Endothelial cell of umbilical vein (primary cell): ENCODE measurements around the gene AMD1. TPM values are rescaled to one million over a fixed set of nuclear protein-coding genes. Genes with fewer than 3 reads are reported as not detected.

Source experiments
- BruUV-seq: library from RNA; stranded (reverse); fragments of 400-500 nt; replicated peaks from 2 replicates; lab custom pipeline; 2021; lab: Mats Ljungman, UMichigan
- CTCF ChIA-PET: fragments of 300-600, 350-600 bp; sonication (Branson Sonifier 250); formaldehyde crosslinking; loops from one replicate; lab custom pipeline; 2021; ENCODE audit warnings: antibody characterized with exemption, inconsistent platforms; lab: Charles Lee
- POLR2A ChIA-PET: fragments of 300-600, 350-600 bp; sonication (Branson Sonifier 250); formaldehyde crosslinking; loops from one replicate; lab custom pipeline; 2021; ENCODE audit warnings: antibody characterized with exemption, inconsistent platforms; lab: Charles Lee
- DNase-seq: peaks from one replicate; pipeline ENCODE4 v3.0.0-alpha.2; 2011; ENCODE audit warnings: low read depth, low spot score
- FAIRE-seq: peaks from 2 replicates; lab custom pipeline; 2011; peaks lifted over from hg19 to GRCh38; lab: Jason Lieb, UNC
- H2AFZ ChIP-seq: 2 replicates; pipeline ENCODE4 v1.6.0; 2012; ENCODE audit warnings: low read depth, low read length, control low read depth, inconsistent platforms
- H3K27ac ChIP-seq: 2 replicates; pipeline ENCODE4 v1.5.1; 2011; ENCODE audit warnings: low read depth, mild to moderate bottlenecking, control low read depth, low read length, moderate library complexity; ENCODE audit not compliant: insufficient read depth
- H3K27me3 ChIP-seq, 2 experiments: 2 replicates each; pipeline versions ENCODE4 v1.6.0 to v1.6.1; 2011; ENCODE audit warnings: low read length in 2 of 2, mixed read lengths in 1 of 2; ENCODE audit not compliant: control insufficient read depth in 2 of 2, insufficient read depth in 2 of 2
- H3K36me3 ChIP-seq, 2 experiments: 2 replicates in 1 of 2; 3 replicates in 1 of 2; pipeline ENCODE4 v1.5.1; 2011; ENCODE audit warnings: low read length in 2 of 2, mild to moderate bottlenecking in 1 of 2, moderate library complexity in 1 of 2; ENCODE audit not compliant: control insufficient read depth in 2 of 2, insufficient read depth in 2 of 2; ENCODE audit errors: extremely low read depth in 1 of 2
- H3K4me1 ChIP-seq: 3 replicates; pipeline ENCODE4 v1.5.1; 2011; ENCODE audit warnings: mild to moderate bottlenecking, low read length; ENCODE audit not compliant: control insufficient read depth, insufficient read depth; ENCODE audit errors: extremely low read depth
- H3K4me2 ChIP-seq: 2 replicates; pipeline ENCODE4 v1.6.1; 2011; ENCODE audit warnings: low read length, control low read depth, mixed read lengths; ENCODE audit not compliant: insufficient read depth
- H3K4me3 ChIP-seq, 3 experiments: fragments of 200-600 bp in 1 of 3; sonication (generic), shearing (Covaris generic) in 1 of 3; replicated peaks in 1 of 3; 2 replicates each; pipeline ENCODE4 v1.5.1; 2011 to 2016; ENCODE audit warnings: control low read depth in 3 of 3, low read length in 3 of 3, mild to moderate bottlenecking in 2 of 3, inconsistent platforms in 1 of 3, low read depth in 1 of 3, moderate library complexity in 1 of 3; ENCODE audit not compliant: insufficient read depth in 1 of 3
- H3K79me2 ChIP-seq: 2 replicates; pipeline ENCODE4 v1.6.0; 2012; ENCODE audit warnings: low read length, inconsistent platforms; ENCODE audit not compliant: control insufficient read depth, insufficient read depth
- H3K9ac ChIP-seq: replicated peaks from 2 replicates; pipeline ENCODE3; 2011; ENCODE audit warnings: low read length, control low read depth; ENCODE audit not compliant: insufficient read depth; ENCODE audit errors: extremely low read depth
- H3K9me1 ChIP-seq: replicated peaks from 3 replicates; pipeline ENCODE4 v1.6.0; 2011; ENCODE audit warnings: mild to moderate bottlenecking, low read length; ENCODE audit not compliant: control insufficient read depth, insufficient read depth; ENCODE audit errors: extremely low read depth
- H3K9me3 ChIP-seq: replicated peaks from 2 replicates; pipeline ENCODE4 v1.5.1; 2012; ENCODE audit warnings: low read length, inconsistent platforms; ENCODE audit not compliant: control insufficient read depth, insufficient read depth
- H4K20me1 ChIP-seq: replicated peaks from 2 replicates; pipeline ENCODE3; 2011; ENCODE audit warnings: mild to moderate bottlenecking, low read length; ENCODE audit not compliant: control insufficient read depth, insufficient read depth; ENCODE audit errors: extremely low read depth
- CTCF ChIP-seq, 2 donors: IDR thresholded peaks; 1 replicate in 1 of 2; 2 replicates in 1 of 2; pipeline ENCODE4 v1.5.1; 2011; ENCODE audit warnings: low read length in 2 of 2, mild to moderate bottlenecking in 2 of 2, moderate library complexity in 2 of 2, control low read depth in 1 of 2, inconsistent platforms in 1 of 2, low read depth in 1 of 2; ENCODE audit not compliant: insufficient read depth in 1 of 2; ENCODE audit errors: extremely low read depth in 1 of 2
- EZH2 ChIP-seq: IDR thresholded peaks from 2 replicates; pipeline ENCODE4 v1.6.1; 2012; ENCODE audit warnings: borderline replicate concordance, low read depth, mild to moderate bottlenecking, moderate library complexity, low read length, inconsistent platforms; ENCODE audit not compliant: severe bottlenecking
- FOS ChIP-seq: IDR thresholded peaks from 2 replicates; pipeline ENCODE4 v1.6.1; 2011; ENCODE audit warnings: mild to moderate bottlenecking, low read length, moderate library complexity, borderline replicate concordance; ENCODE audit not compliant: insufficient read depth
- GATA2 ChIP-seq: IDR thresholded peaks from 2 replicates; pipeline ENCODE4 v1.7.0; 2011; ENCODE audit warnings: low read depth, mild to moderate bottlenecking, moderate library complexity, mixed read lengths, low read length; ENCODE audit not compliant: insufficient read length, insufficient read depth
- MAX ChIP-seq: IDR thresholded peaks from 2 replicates; pipeline ENCODE4 v1.6.1; 2011; ENCODE audit not compliant: insufficient read depth, insufficient read length
- MYC ChIP-seq: IDR thresholded peaks from one replicate; pipeline ENCODE4 v1.6.1; 2011; ENCODE audit warnings: mild to moderate bottlenecking, low read depth, low read length
- POLR2A ChIP-seq: IDR thresholded peaks from 2 replicates; pipeline ENCODE4 v1.6.1; 2012; ENCODE audit warnings: low read depth, mild to moderate bottlenecking, control low read depth, low read length
- POLR2AphosphoS5 ChIP-seq: IDR thresholded peaks from 2 replicates; pipeline ENCODE4 v1.6.1; 2012; ENCODE audit warnings: low read depth, mild to moderate bottlenecking, control low read depth, low read length, moderate library complexity; ENCODE audit not compliant: insufficient read depth
- dilution Hi-C: fragments of 300-500 bp; cut with MboI; formaldehyde crosslinking; loops from one replicate; pipeline ENCODE4 v1.15.0; 2019; ENCODE audit warnings: low sequenced_read_pairs; ENCODE audit not compliant: extremely low pct_ligation_motif_present
- intact Hi-C: fragments of 100-400 bp; cut with micrococcal nuclease; formaldehyde crosslinking; loops from one replicate; pipeline ENCODE4 v1.10.0; 2022
- polyA plus RNA-seq, 4 experiments: library from polyadenylated mRNA; depleted of rRNA in 3 of 4; stranded (reverse) in 3 of 4; unstranded in 1 of 4; fragments of >200 nt; gene quantifications; 2 replicates each; pipeline versions ENCODE4 v1.2.1 to v1.2.3, GENCODE V29; 2011 to 2012; ENCODE audit warnings: missing spikeins in 1 of 4
- total RNA-seq: library from RNA; stranded (reverse); gene quantifications from 2 replicates; pipeline ENCODE4 v1.2.3, GENCODE V29; 2021

AMD1 gene
- total and polyA plus RNA-seq, 2 donors (not counting 3 experiments of a cell fraction or from before 2014, with no cell fraction given): 13.1 to 48.2 TPM

- Histone ChIP-seq H3K4me2 (no peak overlapping the region), H3K4me1 (peaks cover 21% of the 10 kb centered on the region), H3K9ac (no peak overlapping the region), H3K36me3 (no peaks in the 10 kb centered on the region), H3K79me2 (peaks cover 100% of the 10 kb centered on the region), H3K9me1 (no peaks in the 10 kb centered on the region), H3K4me3 (no peak overlapping the region), H2AFZ (no peak overlapping the region), H3K9me3 (no peaks in the 10 kb centered on the region), H3K27ac (no peak overlapping the region), H4K20me1 (peaks cover 20% of the 10 kb centered on the region), H3K27me3 (no peaks in the 10 kb centered on the region)
- dilution Hi-C loops (no loop called here), intact Hi-C loops (no loop called here)
- ChIA-PET POLR2A (interaction anchor here (1.5 kb wide), 1 partner anchor 8 kb away, joined by 16 read pairs; the partner anchor contains the start of gene AMD1), CTCF (interaction anchor here (0.6 to 1.4 kb wide), 4 partner anchors 9 to 491 kb away, joined by 3 to 5 read pairs (median 4); no protein-coding TSS in a partner anchor)
- TF ChIP-seq POLR2AphosphoS5 (no peak), GATA2 (no peak), MAX (no peak), CTCF (IDR thresholded peaks at IDR 0.05; ENCODE audit: extremely low read depth in 1 of 2, insufficient read depth in 1 of 2, low read depth in 1 of 2, low read length in 2 of 2) (no peak), EZH2 (no peak), FOS (no peak), POLR2A (no peak), MYC (no peak)
- no peak for DNase-seq
- FAIRE-seq: no peak
- BruUV-seq: no TSS peak
Observed at GRCh38 chr6:110882824-110883554, 8.4 kb downstream of the AMD1 start.
